K562 (cell line): ENCODE results near the gene ABHD12. TPM values are rescaled to one million over a fixed set of nuclear protein-coding genes. Genes with fewer than 3 reads are reported as not detected.
A peak's percentile ranks its signal among the peaks of the same experiment; 100 is the strongest.

Source experiments
- ATF7 ChIP-seq: fragments of 450-650 bp; IDR thresholded peaks from 2 replicates; pipeline ENCODE4 v1.7.1; 2014; ENCODE audit warnings: mild to moderate bottlenecking, moderate library complexity
- BHLHE40 ChIP-seq: IDR thresholded peaks from 2 replicates; pipeline ENCODE4 v1.6.1; 2011; ENCODE audit warnings: low read length, improper control_type of control experiment
- GTF2B ChIP-seq: IDR thresholded peaks from 2 replicates; pipeline ENCODE4 v1.6.1; 2011; ENCODE audit not compliant: insufficient read length; ENCODE audit errors: extremely low read depth
- HNRNPL ChIP-seq: fragments of 200-400 bp; formaldehyde crosslinking; IDR thresholded peaks from 2 replicates; pipeline ENCODE4 v1.6.1; 2017; ENCODE audit warnings: low read depth, mild to moderate bottlenecking, low read length
- IFI16 ChIP-seq: fragments of 250-450 bp; sonication (Bioruptor Pico); IDR thresholded peaks from 2 replicates; pipeline ENCODE4 v2.1.2; 2022; ENCODE audit warnings: mild to moderate bottlenecking, inconsistent platforms
- KAT7 ChIP-seq: sonication (generic); formaldehyde crosslinking; IDR thresholded peaks from 2 replicates; pipeline ENCODE4 v1.8.0; 2022; ENCODE audit warnings: missing genetic modification reagents, mild to moderate bottlenecking, borderline replicate concordance
- NCOA4 ChIP-seq: fragments of 450-650 bp; IDR thresholded peaks from 2 replicates; pipeline ENCODE4 v1.6.1; 2018; ENCODE audit warnings: mild to moderate bottlenecking; ENCODE audit not compliant: partially characterized antibody
- POLR2AphosphoS2 ChIP-seq: IDR thresholded peaks from 2 replicates; pipeline ENCODE4 v1.6.1; 2012; ENCODE audit warnings: low read length, improper control_type of control experiment
- POLR2G ChIP-seq: fragments of 200-400 bp; formaldehyde crosslinking; IDR thresholded peaks from 2 replicates; pipeline ENCODE4 v1.6.1; 2017; ENCODE audit warnings: low read depth, mild to moderate bottlenecking, antibody characterized with exemption, low read length, moderate library complexity
- PRPF4 ChIP-seq: fragments of 200-400 bp; formaldehyde crosslinking; IDR thresholded peaks from one replicate; pipeline ENCODE4 v1.6.1; 2017; ENCODE audit warnings: low read length, low read depth, mild to moderate bottlenecking; ENCODE audit not compliant: insufficient read depth, poor library complexity, severe bottlenecking
- RBM34 ChIP-seq: fragments of 200-400 bp; formaldehyde crosslinking; IDR thresholded peaks from 2 replicates; pipeline ENCODE4 v1.6.1; 2018; ENCODE audit warnings: low read length, borderline replicate concordance; ENCODE audit not compliant: insufficient read depth
- SFPQ ChIP-seq: fragments of 200-400 bp; formaldehyde crosslinking; IDR thresholded peaks from 2 replicates; pipeline ENCODE4 v1.6.1; 2017; ENCODE audit warnings: mild to moderate bottlenecking, low read depth, low read length, moderate library complexity
- SNIP1 ChIP-seq: fragments of 450-650 bp; IDR thresholded peaks from 2 replicates; pipeline ENCODE4 v1.7.1; 2017; ENCODE audit warnings: low read depth, mild to moderate bottlenecking
- TEAD2 ChIP-seq: fragments of 450-650 bp; IDR thresholded peaks from 2 replicates; pipeline ENCODE4 v1.6.1; 2016; ENCODE audit warnings: missing genetic modification characterization, control low read depth, missing compliant biosample characterization
- ZBTB49 ChIP-seq: sonication (generic); formaldehyde crosslinking; IDR thresholded peaks from 2 replicates; pipeline ENCODE4 v1.8.0; 2022; ENCODE audit warnings: missing genetic modification reagents, mild to moderate bottlenecking, borderline replicate concordance
- ZNF146 ChIP-seq: IDR thresholded peaks from one replicate; pipeline ENCODE4 v1.6.1; 2018; ENCODE audit warnings: missing compliant biosample characterization; ENCODE audit not compliant: unreplicated experiment
- ZNF77 ChIP-seq: fragments of 250-450 bp; sonication (Bioruptor Pico); IDR thresholded peaks from 2 replicates; pipeline ENCODE4 v1.5.0; 2020
- polyA plus RNA-seq, 8 experiments: library from polyadenylated mRNA; depleted of rRNA in 4 of 8; stranded (reverse) in 5 of 8; unstranded in 3 of 8; fragments of >200 nt; fragmentation: Nextera tagmentation in 2 of 8; fragmentation: Illumina TruSeq in 1 of 8; extraction: Ambion mirVana in 2 of 8; extraction: Trizol in 1 of 8; gene quantifications; 2 replicates each; pipeline versions ENCODE4 v1.2.1 to v1.2.3, GENCODE V29; 2011 to 2014; ENCODE audit warnings: inconsistent platforms in 1 of 8, missing spikeins in 1 of 8
- total RNA-seq, 7 experiments: library from RNA; depleted of rRNA in 6 of 7; stranded (reverse); fragments of >200 nt in 6 of 7; fragmentation: Illumina TruSeq in 2 of 7; extraction: Trizol in 2 of 7; gene quantifications; 2 replicates each; pipeline versions ENCODE4 v1.2.1 to v1.2.3, GENCODE V29; 2011 to 2021; ENCODE audit warnings: low replicate concordance in 1 of 7

The ABHD12 gene
- total and polyA plus RNA-seq, 9 of the 15 experiments (the other 6 are each of a cell fraction or from before 2014, with no cell fraction given) = 0.65 to 15.6 (median 9.1) TPM

DNA sequence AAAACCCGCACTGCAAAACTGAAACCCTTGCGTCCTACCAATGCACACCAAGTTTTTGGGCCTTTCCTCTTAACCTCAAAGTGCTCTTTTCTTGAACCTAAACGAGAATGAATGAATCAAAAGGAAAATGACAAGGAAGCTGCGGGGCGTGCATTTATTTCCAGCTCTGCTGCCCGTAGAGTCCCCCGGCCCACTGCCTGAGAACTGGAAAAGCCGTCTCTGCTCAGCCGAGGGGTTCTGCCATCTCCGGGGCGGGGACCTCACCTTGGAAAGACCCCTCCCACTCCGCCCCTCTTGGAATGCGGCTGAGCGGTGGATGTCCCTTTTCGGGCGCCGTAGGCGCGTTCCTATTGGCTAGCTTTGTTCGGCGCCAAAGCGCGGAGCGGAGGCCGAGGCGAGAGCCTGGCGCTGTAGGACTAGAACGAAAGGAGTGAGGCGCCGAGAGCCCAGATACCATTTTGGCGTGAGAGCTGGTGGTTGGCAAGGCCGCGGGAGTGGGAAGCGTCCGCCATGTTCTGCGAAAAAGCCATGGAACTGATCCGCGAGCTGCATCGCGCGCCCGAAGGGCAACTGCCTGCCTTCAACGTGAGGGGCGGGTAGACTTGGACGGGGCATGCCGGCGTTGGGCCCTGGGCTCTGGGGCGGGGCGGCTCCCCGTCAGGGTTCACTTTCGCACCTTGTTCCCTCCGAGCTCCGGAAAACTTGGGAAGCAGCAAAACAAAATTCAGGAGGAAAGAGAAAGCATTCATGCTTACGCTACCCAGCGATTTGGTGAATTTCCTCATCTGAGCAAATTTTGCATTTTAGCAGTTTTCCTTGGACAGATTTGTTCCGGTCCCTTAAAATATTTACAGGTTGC, 16.9 kb upstream of the ABHD12 start, which contains the start of gene GINS1 (continued):
- no peak for TF ChIP-seq GTF2B
- TF ChIP-seq BHLHE40 = no peak
- TF ChIP-seq ATF7 = peak; percentile 50; the same call in 1 of the 2 replicates
- TF ChIP-seq POLR2AphosphoS2 = no peak
- no peak for TF ChIP-seq KAT7 (CRISPR knock-in tag)
- TF ChIP-seq IFI16 (CRISPR knock-in tag) = no peak
- no peak for TF ChIP-seq RBM34
- TF ChIP-seq PRPF4 = no peak
- no peak for TF ChIP-seq SNIP1
- peak; percentile 86 for TF ChIP-seq TEAD2 (tag)
- TF ChIP-seq NCOA4 = no peak
- TF ChIP-seq POLR2G = peak; percentile 94
- no peak for TF ChIP-seq HNRNPL
- TF ChIP-seq ZNF146 (CRISPR knock-in tag) = no peak
- TF ChIP-seq ZBTB49 (CRISPR knock-in tag) = no peak
- no peak for TF ChIP-seq SFPQ
- no peak for TF ChIP-seq ZNF77
